K562 (cell line): ENCODE results near the gene TAF5L. TPM values are rescaled to one million over a fixed set of nuclear protein-coding genes. Genes with fewer than 3 reads are reported as not detected.
A peak's percentile ranks its signal among the peaks of the same experiment; 100 is the strongest.

ENCODE experiments used
- ATAC-seq: fragments of 200-7000 bp; cut with Tn5 transposase; 3 replicates; pipeline ENCODE4 v1.9.1; 2020; ENCODE audit warnings: moderate library complexity
- BruUV-seq: library from RNA; stranded (reverse); fragments of 400-500 nt; replicated peaks from 2 replicates; lab custom pipeline; 2021; lab: Mats Ljungman, UMichigan
- CTCF ChIA-PET: fragments of 300-600 bp; formaldehyde crosslinking; extraction: SDS; loops from one replicate; lab custom pipeline; 2021; ENCODE audit warnings: low intra/inter-chr PET ratio; lab: Yijun Ruan, JAX
- POLR2A ChIA-PET: fragments of 300-600, 350-650 bp; sonication (Branson Sonifier 250); formaldehyde crosslinking; extraction: SDS; loops from one replicate; lab custom pipeline; 2021; ENCODE audit warnings: antibody characterized with exemption, inconsistent platforms; lab: Yijun Ruan, JAX
- DNase-seq, 4 experiments: peaks; one replicate each; pipeline versions ENCODE4 v3.0.0 to v3.0.0-alpha.2; 2011 to 2018; ENCODE audit warnings: low spot score in 3 of 4, mixed read lengths in 3 of 4; ENCODE audit errors: extremely low read depth in 1 of 4
- FAIRE-seq: peaks from 2 replicates; lab custom pipeline; 2011; peaks lifted over from hg19 to GRCh38; lab: Jason Lieb, UNC
- H2AFZ ChIP-seq: 2 replicates; pipeline ENCODE4 v1.6.0; 2011; ENCODE audit warnings: low read depth, low read length, control low read depth, inconsistent platforms
- H3K27ac ChIP-seq: fragments of 200-600 bp; 3 replicates; pipeline ENCODE4 v1.8.0; 2011; ENCODE audit warnings: low read depth, mild to moderate bottlenecking, control low read depth, inconsistent platforms, low read length, moderate library complexity, mixed read lengths; ENCODE audit errors: extremely low read depth
- H3K27me3 ChIP-seq, 2 experiments: fragments of 300-600 bp in 1 of 2; 2 replicates in 1 of 2; 3 replicates in 1 of 2; pipeline versions ENCODE4 v1.6.0 to v1.8.0; 2011; ENCODE audit warnings: inconsistent platforms in 2 of 2, low read length in 2 of 2, mild to moderate bottlenecking in 1 of 2, mixed read lengths in 1 of 2, moderate library complexity in 1 of 2; ENCODE audit not compliant: control insufficient read depth in 2 of 2, insufficient read depth in 2 of 2
- H3K36me3 ChIP-seq: fragments of 300-600 bp; 3 replicates; pipeline ENCODE4 v1.8.0; 2011; ENCODE audit warnings: mild to moderate bottlenecking, low read length, inconsistent platforms; ENCODE audit not compliant: control insufficient read depth, insufficient read depth
- H3K4me1 ChIP-seq, 2 experiments: fragments of 200-600 bp in 1 of 2; replicated peaks in 1 of 2; 2 replicates in 1 of 2; 3 replicates in 1 of 2; pipeline versions ENCODE4 v1.5.1 to v1.8.0; 2011; ENCODE audit warnings: inconsistent platforms in 2 of 2, low read length in 2 of 2, mild to moderate bottlenecking in 1 of 2, mixed read lengths in 1 of 2, moderate library complexity in 1 of 2; ENCODE audit not compliant: control insufficient read depth in 2 of 2, insufficient read depth in 2 of 2
- H3K4me2 ChIP-seq: 2 replicates; pipeline ENCODE4 v1.6.1; 2011; ENCODE audit warnings: low read length, control low read depth, inconsistent platforms, mixed read lengths; ENCODE audit not compliant: insufficient read depth
- H3K4me3 ChIP-seq: fragments of 200-600 bp; sonication (generic), shearing (Covaris generic); 2 replicates; pipeline ENCODE4 v1.5.1; 2016; ENCODE audit warnings: control low read depth, inconsistent platforms
- H3K79me2 ChIP-seq: fragments of 200-600 bp; 3 replicates; pipeline ENCODE4 v1.8.0; 2011; ENCODE audit warnings: low read length, inconsistent platforms; ENCODE audit not compliant: control insufficient read depth, insufficient read depth
- H3K9ac ChIP-seq, 2 experiments: 2 replicates each; pipeline versions ENCODE4 v1.6.0 to v1.6.1; 2011; ENCODE audit warnings: low read depth in 2 of 2, low read length in 2 of 2, control low read depth in 1 of 2, inconsistent platforms in 1 of 2, mild to moderate bottlenecking in 1 of 2, mixed read lengths in 1 of 2; ENCODE audit not compliant: insufficient read depth in 1 of 2
- H3K9me1 ChIP-seq: one replicate; pipeline ENCODE4 v1.6.0; 2011; ENCODE audit warnings: inconsistent platforms, mild to moderate bottlenecking, low read length, moderate library complexity; ENCODE audit not compliant: control insufficient read depth, insufficient read depth
- H3K9me3 ChIP-seq: replicated peaks from 2 replicates; pipeline ENCODE4 v1.5.1; 2011; ENCODE audit warnings: low read depth, low read length, inconsistent platforms; ENCODE audit not compliant: control insufficient read depth, insufficient read depth
- H4K20me1 ChIP-seq: replicated peaks from 2 replicates; pipeline ENCODE4 v1.6.1; 2011; ENCODE audit warnings: low read length, inconsistent platforms, mixed read lengths; ENCODE audit not compliant: control insufficient read depth, insufficient read depth
- ELF2 ChIP-seq: fragments of 250-450 bp; sonication (Bioruptor Pico); IDR thresholded peaks from 2 replicates; pipeline ENCODE4 v1.5.0; 2021; ENCODE audit warnings: mild to moderate bottlenecking
- GTF3C2 ChIP-seq: IDR thresholded peaks from 3 replicates; pipeline ENCODE4 v1.6.1; 2011; ENCODE audit warnings: borderline replicate concordance, mild to moderate bottlenecking, moderate library complexity; ENCODE audit not compliant: insufficient read length; ENCODE audit errors: extremely low read depth
- WGBS: fragments of 100-300 bp; shearing (Covaris generic); methylation state at CpG from one replicate; pipeline ENCODE4 v1.1.6; 2016; ENCODE audit warnings: low coverage, mixed read lengths; ENCODE audit not compliant: insufficient coverage; ENCODE audit errors: missing lambda C conversion rate; 5-methylcytosine and 5-hydroxymethylcytosine counted together
- in situ Hi-C: fragments of 300-500 bp; cut with MboI; formaldehyde crosslinking; loops from 4 replicates; pipeline ENCODE4 v1.15.0; 2018; ENCODE audit warnings: inconsistent platforms, mixed read lengths
- intact Hi-C: fragments of 100-400 bp; cut with micrococcal nuclease; formaldehyde crosslinking; loops from 2 replicates; pipeline ENCODE4 v1.14.2; 2022
- polyA plus RNA-seq, 8 experiments: library from polyadenylated mRNA; depleted of rRNA in 4 of 8; stranded (reverse) in 5 of 8; unstranded in 3 of 8; fragments of >200 nt; fragmentation: Nextera tagmentation in 2 of 8; fragmentation: Illumina TruSeq in 1 of 8; extraction: Ambion mirVana in 2 of 8; extraction: Trizol in 1 of 8; gene quantifications; 2 replicates each; pipeline versions ENCODE4 v1.2.1 to v1.2.3, GENCODE V29; 2011 to 2014; ENCODE audit warnings: inconsistent platforms in 1 of 8, missing spikeins in 1 of 8
- total RNA-seq, 7 experiments: library from RNA; depleted of rRNA in 6 of 7; stranded (reverse); fragments of >200 nt in 6 of 7; fragmentation: Illumina TruSeq in 2 of 7; extraction: Trizol in 2 of 7; gene quantifications; 2 replicates each; pipeline versions ENCODE4 v1.2.1 to v1.2.3, GENCODE V29; 2011 to 2021; ENCODE audit warnings: low replicate concordance in 1 of 7

The TAF5L gene
- total and polyA plus RNA-seq, 9 of the 15 experiments (the other 6 are each of a cell fraction or from before 2014, with no cell fraction given), result 2.2 to 34.2 (median 23.3) TPM

- H3K36me3 ChIP-seq, result peaks cover 36% of the 10 kb centered on the region
- no peak for TF ChIP-seq GTF3C2
- TF ChIP-seq ELF2 (CRISPR knock-in tag), result 0 out of 2 replicates have a peak, but pooled peaks have one; percentile 10
- TF ChIP-seq, all 486 proteins: peak for 1
- in situ Hi-C loops (no loop called here), intact Hi-C loops (loop anchor here (2.0 kb wide), 1 partner anchor 118 kb away; the partner anchor contains the start of gene NUP133)
- no peaks in the 10 kb centered on the region for H3K9me1 ChIP-seq
- POLR2A ChIA-PET, result interaction anchor here (1.4 to 2.2 kb wide), 2 partner anchors 8 to 72 kb away, joined by 4 to 9 read pairs; no protein-coding TSS in a partner anchor
- peak overlapping the region in 1 of 2 experiments; percentile 79; a peak in 3 of 4 replicates for H3K9ac ChIP-seq
- H3K4me3 ChIP-seq, result peak overlapping the region; percentile 79
- peak overlapping the region; percentile 73; the same call in 1 of the 3 replicates for H3K27ac ChIP-seq
- TSS peak; percentile 53 for BruUV-seq
- DNase-seq (no peak), ATAC-seq (no peak), FAIRE-seq (no peak)
- peak overlapping the region; percentile 81 for H3K4me2 ChIP-seq
- H3K4me1 ChIP-seq, result peaks cover 15% of the 10 kb centered on the region in 2 experiments; a peak in 4 of 5 replicates
- peaks cover 15% of the 10 kb centered on the region for H4K20me1 ChIP-seq
- H3K9me3 ChIP-seq, result no peaks in the 10 kb centered on the region
- no peaks in the 10 kb centered on the region for H3K27me3 ChIP-seq
- CTCF ChIA-PET, result no interaction called here
- H2AFZ ChIP-seq, result no peak overlapping the region
- WGBS, result 1% methylated on average over 4 of the region's 4 CpGs
- peaks cover 90% of the 10 kb centered on the region for H3K79me2 ChIP-seq
These were observed 1.1 kb upstream of the TAF5L start for GRCh38 chr1:229627003-229627402.
